IMR-90 (cell line): ENCODE measurements around the gene ARSJ.

Experiments
- CTCF ChIP-seq: conservative IDR thresholded peaks from 2 replicates; pipeline ENCODE4 v1.5.1; 2012; ENCODE audit warnings: mild to moderate bottlenecking, low read depth, low read length, improper control_type of control experiment
- FOS ChIP-seq: fragments of 150-350 bp; IDR thresholded peaks from 2 replicates; pipeline ENCODE4 v1.6.1; 2016; ENCODE audit warnings: low read depth, low read length
- MXI1 ChIP-seq: IDR thresholded peaks from 2 replicates; pipeline ENCODE4 v1.6.1; 2012; ENCODE audit warnings: low read depth, mild to moderate bottlenecking, low read length, moderate library complexity, borderline replicate concordance
- POLR2A ChIP-seq: IDR thresholded peaks from 2 replicates; pipeline ENCODE4 v1.6.1; 2012; ENCODE audit warnings: mild to moderate bottlenecking, low read depth, low read length
- RAD21 ChIP-seq: IDR thresholded peaks from 2 replicates; pipeline ENCODE4 v1.6.1; 2012; ENCODE audit warnings: low read length, improper control_type of control experiment
- RCOR1 ChIP-seq: IDR thresholded peaks from 2 replicates; pipeline ENCODE4 v1.6.1; 2012; ENCODE audit warnings: mild to moderate bottlenecking, low read length, improper control_type of control experiment; ENCODE audit not compliant: insufficient replicate concordance
- SMC3 ChIP-seq: fragments of 150-350 bp; IDR thresholded peaks from 2 replicates; pipeline ENCODE4 v1.6.1; 2016; ENCODE audit warnings: low read depth, mild to moderate bottlenecking, antibody characterized with exemption, low read length, moderate library complexity

GRCh38 chr4:113962719-113963265 is 16.7 kb downstream of the ARSJ start:
- TF ChIP-seq CTCF: no peak
- no peak for TF ChIP-seq RAD21
- no peak for TF ChIP-seq FOS
- no peak for TF ChIP-seq SMC3
- no peak for TF ChIP-seq POLR2A
- TF ChIP-seq MXI1: no peak
- TF ChIP-seq RCOR1: no peak
